Panc1 (cell line): Measurements from ENCODE around the gene LHFPL3. TPM values are rescaled to one million over a fixed set of nuclear protein-coding genes. Genes with fewer than 3 reads are reported as not detected.

ENCODE experiments used
- ATAC-seq: fragments of 200-7000 bp; cut with Tn5 transposase; 2 replicates; pipeline ENCODE4 v1.9.1; 2020; ENCODE audit warnings: mild to moderate bottlenecking, moderate library complexity
- BruUV-seq: library from RNA; stranded (reverse); fragments of 400-500 nt; replicated peaks from 2 replicates; lab custom pipeline; 2021; lab: Mats Ljungman, UMichigan
- CTCF ChIA-PET: fragments of 300-600 bp; sonication (Branson Sonifier 250); formaldehyde crosslinking; loops from one replicate; lab custom pipeline; 2022; ENCODE audit warnings: antibody characterized with exemption; lab: Charles Lee
- POLR2A ChIA-PET: fragments of 300-600 bp; sonication (Branson Sonifier 250); formaldehyde crosslinking; loops from one replicate; lab custom pipeline; 2022; ENCODE audit warnings: antibody characterized with exemption; lab: Charles Lee
- DNase-seq: peaks from one replicate; pipeline ENCODE4 v3.0.0-alpha.2; 2010; ENCODE audit warnings: low read depth, low spot score
- H3K27ac ChIP-seq: 2 replicates; pipeline ENCODE4 v1.5.1; 2011; ENCODE audit warnings: mild to moderate bottlenecking, low read length, inconsistent platforms
- H3K27me3 ChIP-seq: fragments of 200-500 bp; sonication (Bioruptor generic); 2 replicates; pipeline ENCODE4 v1.6.0; 2014; ENCODE audit warnings: low read length, inconsistent platforms; ENCODE audit not compliant: control insufficient read depth, insufficient read depth
- H3K36me3 ChIP-seq: fragments of 200-500 bp; sonication (Bioruptor generic); 2 replicates; pipeline ENCODE4 v1.5.1; 2014; ENCODE audit warnings: inconsistent platforms, mild to moderate bottlenecking, low read length, moderate library complexity; ENCODE audit not compliant: control insufficient read depth, insufficient read depth
- H3K4me1 ChIP-seq: 2 replicates; pipeline ENCODE4 v1.5.1; 2011; ENCODE audit warnings: inconsistent platforms, mild to moderate bottlenecking, low read length, moderate library complexity; ENCODE audit not compliant: control insufficient read depth, insufficient read depth
- H3K4me3 ChIP-seq, 2 experiments: 2 replicates each; pipeline ENCODE4 v1.5.1; 2011 to 2012; ENCODE audit warnings: low read depth in 2 of 2, low read length in 2 of 2, mild to moderate bottlenecking in 2 of 2, inconsistent platforms in 1 of 2, moderate library complexity in 1 of 2
- H3K9me3 ChIP-seq: fragments of 200-500 bp; sonication (Bioruptor generic); 2 replicates; pipeline ENCODE4 v1.5.1; 2014; ENCODE audit warnings: low read depth, mild to moderate bottlenecking, inconsistent platforms, low read length, moderate library complexity; ENCODE audit not compliant: control insufficient read depth, insufficient read depth
- CTCF ChIP-seq: fragments of 450-650 bp; IDR thresholded peaks from 2 replicates; pipeline ENCODE4 v1.5.1; 2017; ENCODE audit warnings: mild to moderate bottlenecking
- POLR2AphosphoS5 ChIP-seq: IDR thresholded peaks from 2 replicates; pipeline ENCODE4 v1.6.1; 2012; ENCODE audit warnings: mild to moderate bottlenecking, low read depth, low read length, moderate library complexity
- REST ChIP-seq, 2 experiments: IDR thresholded peaks; 2 replicates each; pipeline ENCODE4 v1.6.1; 2011 to 2012; ENCODE audit warnings: low read depth in 2 of 2, control low read depth in 1 of 2, low read length in 1 of 2, mild to moderate bottlenecking in 1 of 2, moderate library complexity in 1 of 2; ENCODE audit not compliant: insufficient read depth in 1 of 2
- SIN3A ChIP-seq: IDR thresholded peaks from 2 replicates; pipeline ENCODE4 v1.6.1; 2012; ENCODE audit warnings: low read depth, mild to moderate bottlenecking, low read length, moderate library complexity, borderline replicate concordance; ENCODE audit not compliant: insufficient read depth
- TCF7L2 ChIP-seq: IDR thresholded peaks from 2 replicates; pipeline ENCODE4 v1.6.1; 2011; ENCODE audit warnings: mild to moderate bottlenecking, low read depth, low read length, inconsistent platforms
- in situ Hi-C: cut with HindIII; loops from 2 replicates; pipeline ENCODE4 v1.10.0; 2016; ENCODE audit warnings: low sequenced_read_pairs, low pct_unique_long_range_greater_than_20kb
- intact Hi-C: fragments of 100-400 bp; cut with micrococcal nuclease; formaldehyde crosslinking; loops from one replicate; pipeline ENCODE4 v1.10.0; 2022; ENCODE audit not compliant: unreplicated experiment
- total RNA-seq: library from RNA; stranded (reverse); gene quantifications from one replicate; pipeline ENCODE4 v1.2.1, GENCODE V29; 2021; ENCODE audit not compliant: unreplicated experiment

The LHFPL3 gene
- total RNA-seq, 1 experiment from 2014 or later: not detected

DNA sequence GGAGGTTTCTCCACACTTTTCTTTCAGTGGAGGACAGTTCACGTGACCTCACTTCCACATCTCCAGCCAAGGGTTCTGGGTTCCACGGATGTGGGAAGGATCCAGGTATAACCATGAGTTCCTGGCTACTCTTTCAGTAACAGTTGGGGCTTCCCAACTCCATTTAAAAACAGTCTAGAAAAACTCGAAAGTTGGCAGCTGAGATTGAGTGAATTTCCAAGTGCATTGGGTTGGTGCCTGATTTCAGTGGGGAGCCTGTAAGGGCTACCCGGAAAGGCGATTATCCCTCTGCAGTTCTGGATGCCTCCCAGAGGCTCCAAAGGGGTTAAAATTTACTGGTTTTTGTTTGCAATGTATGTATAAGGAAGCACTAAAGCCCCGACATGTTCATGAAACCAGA lies 24.3 kb downstream of the LHFPL3 start:
- ATAC-seq: no peak
- Histone ChIP-seq H3K27me3 (no peaks in the 10 kb centered on the region), H3K9me3 (no peaks in the 10 kb centered on the region), H3K4me3 (no peak overlapping the region), H3K36me3 (no peaks in the 10 kb centered on the region), H3K4me1 (no peaks in the 10 kb centered on the region), H3K27ac (no peak overlapping the region)
- in situ Hi-C loops: no loop called here
- CTCF ChIA-PET: no interaction called here
- TF ChIP-seq SIN3A (no peak), REST (IDR thresholded peaks at IDR 0.05; ENCODE audit: insufficient read depth in 1 of 2, low read depth in 2 of 2, low read length in 1 of 2) (no peak), POLR2AphosphoS5 (no peak), TCF7L2 (no peak), CTCF (no peak)
- POLR2A ChIA-PET: no interaction called here
- intact Hi-C loops: no loop called here
- no peak for DNase-seq
- BruUV-seq: no TSS peak

DNA sequence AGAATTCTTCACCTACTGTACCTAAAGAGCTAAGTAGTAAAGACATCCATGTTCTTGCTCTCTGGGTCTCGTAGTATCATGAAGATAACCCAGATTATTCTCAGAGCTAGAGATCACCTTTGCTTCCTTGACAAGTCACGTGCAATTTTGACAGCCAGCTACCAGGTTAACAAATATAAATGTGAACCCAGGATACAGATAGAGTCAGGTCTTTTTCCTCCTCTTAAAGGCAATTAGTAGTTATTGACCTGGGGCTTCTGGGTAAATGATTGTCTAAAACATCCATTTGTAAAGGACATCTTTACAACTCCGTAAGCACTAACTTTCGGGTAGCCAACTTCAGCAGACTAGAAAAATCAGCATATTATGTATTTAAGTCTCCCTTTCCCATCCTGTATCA lies 28.8 kb downstream of the LHFPL3 start:
- CTCF ChIA-PET: no interaction called here

More for the DNA sequence above, 28.8 kb downstream of the LHFPL3 start:
- Histone ChIP-seq H3K27ac (no peak overlapping the region), H3K4me3 (no peak overlapping the region), H3K4me1 (no peaks in the 10 kb centered on the region), H3K36me3 (no peaks in the 10 kb centered on the region), H3K27me3 (no peaks in the 10 kb centered on the region; the same call in 1 of the 2 replicates), H3K9me3 (no peaks in the 10 kb centered on the region)
- no peak for DNase-seq
- in situ Hi-C loops (no loop called here), intact Hi-C loops (no loop called here)
- POLR2A ChIA-PET: no interaction called here
- no TSS peak for BruUV-seq
- TF ChIP-seq REST (IDR thresholded peaks at IDR 0.05; ENCODE audit: insufficient read depth in 1 of 2, low read depth in 2 of 2, low read length in 1 of 2): no peak
- no peak for TF ChIP-seq SIN3A
- TF ChIP-seq CTCF: no peak
- no peak for TF ChIP-seq TCF7L2
- no peak for TF ChIP-seq POLR2AphosphoS5
- ATAC-seq: no peak
